GM12878 (cell line): ENCODE measurements around the gene DTNBP1.

ENCODE experiments used
- CREM ChIP-seq: IDR thresholded peaks from 2 replicates; pipeline ENCODE4 v1.6.1; 2014; ENCODE audit warnings: antibody characterized with exemption, low read depth
- SIN3A ChIP-seq: IDR thresholded peaks from 2 replicates; pipeline ENCODE4 v1.6.1; 2012; ENCODE audit warnings: low read depth, low read length, improper control_type of control experiment
- ZNF384 ChIP-seq: IDR thresholded peaks from 2 replicates; pipeline ENCODE4 v1.6.1; 2012; ENCODE audit warnings: low read depth, mild to moderate bottlenecking, low read length, improper control_type of control experiment, borderline replicate concordance
- TF ChIP-seq, protein P1 (sequence below): IDR thresholded peaks from 2 replicates; pipeline ENCODE4 v1.6.1; 2012; ENCODE audit warnings: low read depth, low read length, improper control_type of control experiment
- TF ChIP-seq, protein P2 (sequence below), 3 experiments: IDR thresholded peaks in 2 of 3; conservative IDR thresholded peaks in 1 of 3; 2 replicates each; pipeline ENCODE4 v1.5.1; 2011; ENCODE audit warnings: low read depth in 3 of 3, low read length in 3 of 3, mild to moderate bottlenecking in 3 of 3, control low read depth in 2 of 3, moderate library complexity in 2 of 3, inconsistent platforms in 1 of 3, mixed read lengths in 1 of 3; ENCODE audit not compliant: control insufficient read depth in 2 of 3, insufficient read depth in 1 of 3; ENCODE audit errors: extremely low read depth in 1 of 3
- TF ChIP-seq, protein P3 (sequence below): IDR thresholded peaks from 2 replicates; pipeline ENCODE4 v1.6.1; 2011; ENCODE audit warnings: borderline replicate concordance, low read depth, mild to moderate bottlenecking, moderate library complexity, low read length; ENCODE audit not compliant: insufficient read depth, poor library complexity, severe bottlenecking

DNA sequence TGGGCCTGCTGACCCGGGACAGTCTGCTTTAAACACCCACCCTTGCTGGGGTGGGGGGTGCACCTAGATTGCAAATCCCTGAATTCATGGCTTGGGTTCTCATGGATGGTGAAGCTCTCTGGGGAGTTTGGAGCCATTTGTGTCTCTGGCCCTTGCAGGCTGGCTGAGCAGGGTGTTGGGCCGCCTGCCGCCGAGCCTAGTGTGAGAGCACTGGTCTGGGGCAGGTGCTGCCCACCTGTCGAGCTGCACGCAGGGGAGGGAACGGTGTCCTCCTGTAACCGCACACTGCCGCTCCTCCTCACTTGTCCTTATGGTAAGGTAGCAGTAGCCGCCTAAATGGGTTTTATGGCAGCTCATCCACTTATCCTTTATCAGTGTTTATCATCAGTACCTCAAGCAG, 143.9 kb downstream of the DTNBP1 start:
- TF ChIP-seq SIN3A = no peak
- TF ChIP-seq CREM = no peak
- TF ChIP-seq, protein P1, sequence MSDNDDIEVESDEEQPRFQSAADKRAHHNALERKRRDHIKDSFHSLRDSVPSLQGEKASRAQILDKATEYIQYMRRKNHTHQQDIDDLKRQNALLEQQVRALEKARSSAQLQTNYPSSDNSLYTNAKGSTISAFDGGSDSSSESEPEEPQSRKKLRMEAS = no peak
- TF ChIP-seq, protein P2, sequence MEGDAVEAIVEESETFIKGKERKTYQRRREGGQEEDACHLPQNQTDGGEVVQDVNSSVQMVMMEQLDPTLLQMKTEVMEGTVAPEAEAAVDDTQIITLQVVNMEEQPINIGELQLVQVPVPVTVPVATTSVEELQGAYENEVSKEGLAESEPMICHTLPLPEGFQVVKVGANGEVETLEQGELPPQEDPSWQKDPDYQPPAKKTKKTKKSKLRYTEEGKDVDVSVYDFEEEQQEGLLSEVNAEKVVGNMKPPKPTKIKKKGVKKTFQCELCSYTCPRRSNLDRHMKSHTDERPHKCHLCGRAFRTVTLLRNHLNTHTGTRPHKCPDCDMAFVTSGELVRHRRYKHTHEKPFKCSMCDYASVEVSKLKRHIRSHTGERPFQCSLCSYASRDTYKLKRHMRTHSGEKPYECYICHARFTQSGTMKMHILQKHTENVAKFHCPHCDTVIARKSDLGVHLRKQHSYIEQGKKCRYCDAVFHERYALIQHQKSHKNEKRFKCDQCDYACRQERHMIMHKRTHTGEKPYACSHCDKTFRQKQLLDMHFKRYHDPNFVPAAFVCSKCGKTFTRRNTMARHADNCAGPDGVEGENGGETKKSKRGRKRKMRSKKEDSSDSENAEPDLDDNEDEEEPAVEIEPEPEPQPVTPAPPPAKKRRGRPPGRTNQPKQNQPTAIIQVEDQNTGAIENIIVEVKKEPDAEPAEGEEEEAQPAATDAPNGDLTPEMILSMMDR (IDR thresholded peaks at IDR 0.05 in 2 of 3, conservative IDR thresholded peaks at IDR 0.05 in 1 of 3; ENCODE audit: control insufficient read depth in 2 of 3, extremely low read depth in 1 of 3, insufficient read depth in 1 of 3, low read depth in 3 of 3, low read length in 3 of 3) = no peak
- TF ChIP-seq, protein P3, sequence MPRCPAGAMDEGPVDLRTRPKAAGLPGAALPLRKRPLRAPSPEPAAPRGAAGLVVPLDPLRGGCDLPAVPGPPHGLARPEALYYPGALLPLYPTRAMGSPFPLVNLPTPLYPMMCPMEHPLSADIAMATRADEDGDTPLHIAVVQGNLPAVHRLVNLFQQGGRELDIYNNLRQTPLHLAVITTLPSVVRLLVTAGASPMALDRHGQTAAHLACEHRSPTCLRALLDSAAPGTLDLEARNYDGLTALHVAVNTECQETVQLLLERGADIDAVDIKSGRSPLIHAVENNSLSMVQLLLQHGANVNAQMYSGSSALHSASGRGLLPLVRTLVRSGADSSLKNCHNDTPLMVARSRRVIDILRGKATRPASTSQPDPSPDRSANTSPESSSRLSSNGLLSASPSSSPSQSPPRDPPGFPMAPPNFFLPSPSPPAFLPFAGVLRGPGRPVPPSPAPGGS = no peak
- no peak for TF ChIP-seq ZNF384
